ENCODE measurements around the gene MVB12B.

Gene MVB12B

DNA sequence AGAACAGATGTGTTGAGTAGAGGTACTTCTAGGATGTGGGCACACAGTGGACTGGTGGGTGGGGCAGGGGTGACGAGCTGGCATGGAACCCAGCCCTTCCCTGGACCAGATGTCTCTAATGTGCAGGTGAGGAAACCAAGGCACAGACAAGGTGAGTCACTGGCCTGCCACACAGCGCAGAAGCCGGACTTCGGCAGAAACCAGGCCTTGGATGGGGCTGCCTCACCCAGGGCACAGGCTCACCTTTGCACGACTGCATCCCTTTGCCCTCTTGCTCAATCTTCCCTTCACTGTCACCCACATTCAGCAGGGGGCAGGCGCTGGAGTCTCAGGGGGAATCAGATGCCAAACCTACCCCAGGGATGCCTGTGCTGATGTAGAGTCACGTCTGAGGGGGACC lies 221.7 kb downstream of the MVB12B start:
- no peaks in the 10 kb centered on the region for H3K79me2 ChIP-seq (ENCODE audit: insufficient read depth, low read length)
- TF ChIP-seq, protein P1, sequence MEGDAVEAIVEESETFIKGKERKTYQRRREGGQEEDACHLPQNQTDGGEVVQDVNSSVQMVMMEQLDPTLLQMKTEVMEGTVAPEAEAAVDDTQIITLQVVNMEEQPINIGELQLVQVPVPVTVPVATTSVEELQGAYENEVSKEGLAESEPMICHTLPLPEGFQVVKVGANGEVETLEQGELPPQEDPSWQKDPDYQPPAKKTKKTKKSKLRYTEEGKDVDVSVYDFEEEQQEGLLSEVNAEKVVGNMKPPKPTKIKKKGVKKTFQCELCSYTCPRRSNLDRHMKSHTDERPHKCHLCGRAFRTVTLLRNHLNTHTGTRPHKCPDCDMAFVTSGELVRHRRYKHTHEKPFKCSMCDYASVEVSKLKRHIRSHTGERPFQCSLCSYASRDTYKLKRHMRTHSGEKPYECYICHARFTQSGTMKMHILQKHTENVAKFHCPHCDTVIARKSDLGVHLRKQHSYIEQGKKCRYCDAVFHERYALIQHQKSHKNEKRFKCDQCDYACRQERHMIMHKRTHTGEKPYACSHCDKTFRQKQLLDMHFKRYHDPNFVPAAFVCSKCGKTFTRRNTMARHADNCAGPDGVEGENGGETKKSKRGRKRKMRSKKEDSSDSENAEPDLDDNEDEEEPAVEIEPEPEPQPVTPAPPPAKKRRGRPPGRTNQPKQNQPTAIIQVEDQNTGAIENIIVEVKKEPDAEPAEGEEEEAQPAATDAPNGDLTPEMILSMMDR (IDR thresholded peaks at IDR 0.05; ENCODE audit: insufficient read depth, low read length, poor library complexity, severe bottlenecking): no peak
- no peak for TF ChIP-seq EZH2phosphoT487 (conservative IDR thresholded peaks at IDR 0.05; ENCODE audit: low read length)
- no peaks in the 10 kb centered on the region for H3K27me3 ChIP-seq (ENCODE audit: low read length)
- no peaks in the 10 kb centered on the region for H3K9me3 ChIP-seq (ENCODE audit: insufficient read depth, low read length)
- H3F3A ChIP-seq (ENCODE audit: insufficient read depth): no peaks in the 10 kb centered on the region
- H3K4me2 ChIP-seq (ENCODE audit: low read depth, low read length, poor library complexity, severe bottlenecking): no peak overlapping the region
- no peak overlapping the region for H3K9ac ChIP-seq (ENCODE audit: low read length)
- H3K4me3 ChIP-seq (ENCODE audit: insufficient read depth, low read length, poor library complexity, severe bottlenecking): no peak overlapping the region
- no peaks in the 10 kb centered on the region for H4K20me1 ChIP-seq (ENCODE audit: low read depth, low read length)
- H2AFZ ChIP-seq (ENCODE audit: low read depth, low read length, severe bottlenecking): no peak overlapping the region
- H3K27ac ChIP-seq (ENCODE audit: low read depth, low read length): no peak overlapping the region
- no peaks in the 10 kb centered on the region for H3K9me2 ChIP-seq (replicated peaks; ENCODE audit: insufficient read depth, low read length)
- no peaks in the 10 kb centered on the region for H3K36me3 ChIP-seq (ENCODE audit: low read length)

DNA sequence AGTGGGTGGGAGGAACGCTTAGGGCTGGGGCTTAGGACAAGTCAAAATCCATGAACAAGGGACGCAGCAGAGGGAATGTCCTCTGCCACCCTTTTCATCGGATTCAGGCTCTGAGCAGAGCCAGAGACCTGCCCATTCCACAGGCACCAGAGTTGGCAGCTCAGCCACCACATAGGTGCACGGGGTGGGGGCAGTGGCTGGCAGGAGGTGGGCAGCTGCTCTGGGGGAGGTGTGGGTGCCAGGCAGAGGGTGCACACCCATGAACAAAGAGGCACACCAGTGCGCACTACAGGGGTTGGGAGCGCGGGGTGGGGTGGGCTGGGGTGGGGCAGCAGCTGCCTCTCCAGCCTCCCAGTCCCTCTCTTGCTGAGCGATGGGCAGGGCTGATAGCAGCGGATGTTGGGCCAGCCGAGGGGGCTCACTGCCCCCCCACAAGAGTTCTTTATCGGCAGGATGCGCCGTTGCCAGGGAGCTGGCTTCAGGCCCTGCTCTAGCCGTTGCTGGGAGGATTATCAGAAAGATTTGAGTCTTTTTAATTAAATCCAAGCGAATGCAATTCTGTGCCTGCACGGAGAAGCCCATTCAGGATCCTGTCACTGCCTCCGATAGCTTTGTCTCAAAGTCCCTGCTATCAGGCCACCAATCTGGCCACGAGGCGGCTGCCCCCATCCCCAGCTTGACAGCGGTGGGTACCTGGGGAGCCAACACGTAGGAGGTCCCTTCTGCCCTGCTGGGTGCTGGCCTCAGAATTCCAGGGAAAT lies 222.8 kb downstream of the MVB12B start:
- TF ChIP-seq, protein P1 (IDR thresholded peaks at IDR 0.05; ENCODE audit: insufficient read depth, low read length, poor library complexity, severe bottlenecking): no peak
- TF ChIP-seq EZH2phosphoT487 (conservative IDR thresholded peaks at IDR 0.05; ENCODE audit: low read length): no peak
- Histone ChIP-seq H3K9me2 (replicated peaks; ENCODE audit: insufficient read depth, low read length) (no peaks in the 10 kb centered on the region), H2AFZ (ENCODE audit: low read depth, low read length, severe bottlenecking) (no peak overlapping the region), H4K20me1 (ENCODE audit: low read depth, low read length) (no peaks in the 10 kb centered on the region), H3K4me3 (ENCODE audit: insufficient read depth, low read length, poor library complexity, severe bottlenecking) (no peak overlapping the region), H3K79me2 (ENCODE audit: insufficient read depth, low read length) (no peaks in the 10 kb centered on the region), H3K36me3 (ENCODE audit: low read length) (no peaks in the 10 kb centered on the region), H3K4me2 (ENCODE audit: low read depth, low read length, poor library complexity, severe bottlenecking) (no peak overlapping the region), H3F3A (ENCODE audit: insufficient read depth) (no peaks in the 10 kb centered on the region), H3K9ac (ENCODE audit: low read length) (no peak overlapping the region), H3K9me3 (ENCODE audit: insufficient read depth, low read length) (no peaks in the 10 kb centered on the region), H3K27ac (ENCODE audit: low read depth, low read length) (no peak overlapping the region), H3K27me3 (ENCODE audit: low read length) (no peaks in the 10 kb centered on the region)

DNA sequence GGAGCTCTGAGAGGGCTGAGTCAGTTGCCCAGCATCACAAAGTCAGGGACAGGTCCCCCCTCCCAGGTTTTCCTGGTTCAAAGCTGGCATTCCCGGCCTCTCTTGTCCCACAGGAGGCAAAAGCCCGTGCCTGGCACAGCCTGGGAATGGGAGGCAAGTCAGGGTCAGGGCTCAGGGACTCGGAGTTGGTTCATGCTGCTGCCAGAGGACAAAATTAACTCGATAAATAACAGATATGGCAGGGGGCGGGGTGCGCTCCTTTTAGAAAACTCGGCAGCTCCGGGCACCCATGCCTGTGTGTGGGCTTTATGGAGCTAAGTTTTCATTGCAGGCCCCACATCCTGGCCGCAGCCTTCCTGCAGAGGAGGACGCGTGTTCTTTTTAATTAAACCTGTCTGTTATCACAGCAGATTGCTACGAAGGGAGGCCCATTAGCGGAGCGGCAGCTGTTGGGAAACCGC lies 224.3 kb downstream of the MVB12B start:
- H3K27me3 ChIP-seq (ENCODE audit: low read length): no peaks in the 10 kb centered on the region
- H3K9me2 ChIP-seq (replicated peaks; ENCODE audit: insufficient read depth, low read length): no peaks in the 10 kb centered on the region
- H3K36me3 ChIP-seq (ENCODE audit: low read length): no peaks in the 10 kb centered on the region
- H3K4me3 ChIP-seq (ENCODE audit: insufficient read depth, low read length, poor library complexity, severe bottlenecking): no peak overlapping the region
- no peak overlapping the region for H3K4me2 ChIP-seq (ENCODE audit: low read depth, low read length, poor library complexity, severe bottlenecking)
- no peaks in the 10 kb centered on the region for H3K79me2 ChIP-seq (ENCODE audit: insufficient read depth, low read length)
- TF ChIP-seq EZH2phosphoT487 (conservative IDR thresholded peaks at IDR 0.05; ENCODE audit: low read length): no peak
- H3K9me3 ChIP-seq (ENCODE audit: insufficient read depth, low read length): no peaks in the 10 kb centered on the region
- H3K9ac ChIP-seq (ENCODE audit: low read length): no peak overlapping the region
- no peaks in the 10 kb centered on the region for H4K20me1 ChIP-seq (ENCODE audit: low read depth, low read length)
- no peak overlapping the region for H2AFZ ChIP-seq (ENCODE audit: low read depth, low read length, severe bottlenecking)
- no peak overlapping the region for H3K27ac ChIP-seq (ENCODE audit: low read depth, low read length)
- no peaks in the 10 kb centered on the region for H3F3A ChIP-seq (ENCODE audit: insufficient read depth)

DNA sequence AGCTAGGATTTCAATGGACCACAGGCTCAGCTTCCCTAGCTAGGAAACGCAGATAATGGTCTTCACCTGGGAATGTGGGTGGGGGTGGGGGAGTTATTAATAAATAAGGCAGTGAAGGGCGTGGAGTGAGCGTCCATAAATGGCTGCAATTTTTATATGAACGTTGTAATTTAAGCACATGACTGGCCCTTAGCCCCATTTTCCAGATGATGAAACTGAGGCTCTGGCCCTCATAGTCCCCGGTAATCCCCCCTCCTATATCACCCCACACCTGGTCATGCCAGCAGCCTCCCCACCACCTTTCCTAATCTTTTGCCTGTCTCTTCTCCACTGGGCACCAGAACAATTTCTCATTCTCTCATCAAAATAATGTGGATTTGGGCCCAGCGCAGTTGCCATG lies 225.2 kb downstream of the MVB12B start:
- Histone ChIP-seq H3K9me2 (replicated peaks; ENCODE audit: insufficient read depth, low read length) (no peaks in the 10 kb centered on the region), H3K79me2 (ENCODE audit: insufficient read depth, low read length) (no peaks in the 10 kb centered on the region), H3K36me3 (ENCODE audit: low read length) (no peaks in the 10 kb centered on the region), H2AFZ (ENCODE audit: low read depth, low read length, severe bottlenecking) (no peak overlapping the region), H3F3A (ENCODE audit: insufficient read depth) (no peaks in the 10 kb centered on the region), H3K9ac (ENCODE audit: low read length) (no peak overlapping the region), H3K27me3 (ENCODE audit: low read length) (no peaks in the 10 kb centered on the region), H3K9me3 (ENCODE audit: insufficient read depth, low read length) (no peaks in the 10 kb centered on the region), H3K27ac (ENCODE audit: low read depth, low read length) (no peak overlapping the region), H3K4me3 (ENCODE audit: insufficient read depth, low read length, poor library complexity, severe bottlenecking) (no peak overlapping the region), H4K20me1 (ENCODE audit: low read depth, low read length) (no peaks in the 10 kb centered on the region), H3K4me2 (ENCODE audit: low read depth, low read length, poor library complexity, severe bottlenecking) (no peak overlapping the region)
- no peak for TF ChIP-seq EZH2phosphoT487 (conservative IDR thresholded peaks at IDR 0.05; ENCODE audit: low read length)
- TF ChIP-seq, protein P1 (IDR thresholded peaks at IDR 0.05; ENCODE audit: insufficient read depth, low read length, poor library complexity, severe bottlenecking): no peak

All from SU-DHL-6 (cell line).